HS-5 (cell line): ENCODE data around the gene FOXO1.

ENCODE experiments used
- DNase-seq: peaks from one replicate; pipeline ENCODE4 v3.0.0-alpha.2; 2012; ENCODE audit warnings: low read depth

The FOXO1 gene

DNA sequence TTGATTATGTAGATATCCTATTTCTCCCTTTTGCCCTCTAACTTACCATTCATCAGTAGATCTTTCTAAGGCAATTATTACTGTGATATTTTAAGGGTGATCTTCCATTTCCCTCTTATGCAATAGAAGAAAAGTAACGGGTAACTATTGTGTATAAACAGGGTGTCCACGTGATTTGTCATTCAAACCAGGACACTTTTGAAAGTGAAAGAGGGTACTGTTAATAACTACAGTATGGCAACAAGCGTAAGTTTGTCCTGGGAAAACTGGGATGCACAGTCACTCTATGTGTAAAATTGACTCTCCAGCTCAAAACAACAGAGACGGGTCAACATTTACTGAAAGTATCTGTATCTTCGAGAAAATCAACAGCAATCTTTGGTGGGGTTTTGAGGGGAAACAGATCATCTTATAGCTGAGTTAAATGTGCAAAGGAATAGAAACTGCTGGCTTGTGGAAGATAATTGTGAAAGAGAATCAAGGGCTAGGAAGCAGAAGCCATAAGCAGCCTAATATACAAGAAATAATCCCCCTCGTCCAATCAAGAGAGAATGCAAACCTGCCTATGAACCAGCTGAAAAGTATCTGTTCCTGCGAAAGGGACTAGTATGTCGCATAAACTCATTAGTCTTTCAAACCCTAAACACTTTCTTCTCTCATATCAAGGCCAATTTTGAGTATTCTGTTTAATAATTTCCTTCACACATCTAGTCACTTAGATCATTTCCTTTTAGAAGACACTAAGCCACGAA, 126.7 kb downstream of the FOXO1 start:
- DNase-seq = no peak

DNA sequence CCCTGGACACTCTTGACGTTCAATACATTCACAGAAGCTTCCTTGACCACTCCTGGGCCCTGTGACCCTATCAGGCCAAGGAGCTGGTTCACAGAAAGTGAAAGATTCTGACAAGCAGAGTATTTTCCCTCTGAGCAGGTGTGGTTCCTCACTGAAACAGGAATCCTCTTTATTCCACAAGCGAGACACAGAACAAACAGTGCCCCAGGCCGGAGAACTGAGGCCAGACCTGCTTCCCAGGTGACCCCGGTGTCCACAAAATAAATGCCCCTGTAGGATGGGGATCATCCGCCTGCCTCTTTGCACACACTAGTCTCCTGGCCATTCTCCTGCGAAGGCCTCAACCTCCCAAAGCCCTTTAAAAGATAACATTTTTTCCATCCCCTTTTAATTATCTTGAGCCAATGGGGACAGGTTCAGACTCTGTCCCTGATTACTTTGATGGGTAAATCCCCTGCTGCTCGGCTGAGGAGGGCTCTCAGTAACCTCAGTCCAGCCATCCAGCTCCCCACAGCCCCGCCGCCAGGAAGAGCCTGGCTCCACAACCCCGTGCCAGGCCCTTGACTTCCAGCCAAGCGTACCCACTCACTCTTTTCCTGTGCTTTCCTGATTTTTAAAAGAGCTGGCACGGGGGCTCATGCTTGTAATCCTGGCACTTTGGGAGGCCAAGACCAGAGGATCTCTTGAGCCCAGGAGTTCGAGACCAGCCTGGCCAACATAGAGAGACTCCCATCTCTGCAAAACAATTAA, 129.1 kb downstream of the FOXO1 start:
- DNase-seq = no peak

DNA sequence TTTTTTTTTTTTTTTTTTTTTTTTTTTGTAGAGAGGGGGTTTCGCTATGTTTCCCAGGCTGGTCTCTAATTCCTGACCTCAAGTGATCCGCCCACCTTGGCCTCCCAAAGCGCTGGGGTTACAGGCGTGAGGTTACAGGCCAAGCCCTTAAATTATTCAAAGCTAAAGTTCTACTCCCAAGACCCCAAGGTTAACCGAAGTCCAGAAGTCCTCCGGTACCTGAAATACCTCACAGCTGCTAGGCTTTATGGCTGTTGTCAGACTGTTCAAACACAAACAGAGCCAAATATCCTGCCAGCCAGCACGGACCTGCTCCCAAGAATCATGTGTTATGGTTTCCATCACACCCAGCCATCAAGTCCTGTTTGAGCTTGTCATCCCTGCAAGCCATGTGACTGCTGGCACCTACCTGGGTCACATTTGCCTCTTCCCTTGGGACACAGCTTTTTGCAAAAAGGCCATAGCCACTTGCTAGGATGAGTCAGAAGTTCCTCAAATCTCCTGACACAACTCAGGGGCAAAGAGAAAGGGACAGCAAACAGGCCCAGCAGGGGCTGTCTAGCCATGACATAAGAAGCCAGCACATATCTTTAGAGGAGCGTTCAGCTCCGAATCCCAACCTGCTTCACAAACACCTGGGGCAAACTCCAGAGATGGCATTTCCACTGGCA, 129.9 kb downstream of the FOXO1 start:
- DNase-seq = no peak

DNA sequence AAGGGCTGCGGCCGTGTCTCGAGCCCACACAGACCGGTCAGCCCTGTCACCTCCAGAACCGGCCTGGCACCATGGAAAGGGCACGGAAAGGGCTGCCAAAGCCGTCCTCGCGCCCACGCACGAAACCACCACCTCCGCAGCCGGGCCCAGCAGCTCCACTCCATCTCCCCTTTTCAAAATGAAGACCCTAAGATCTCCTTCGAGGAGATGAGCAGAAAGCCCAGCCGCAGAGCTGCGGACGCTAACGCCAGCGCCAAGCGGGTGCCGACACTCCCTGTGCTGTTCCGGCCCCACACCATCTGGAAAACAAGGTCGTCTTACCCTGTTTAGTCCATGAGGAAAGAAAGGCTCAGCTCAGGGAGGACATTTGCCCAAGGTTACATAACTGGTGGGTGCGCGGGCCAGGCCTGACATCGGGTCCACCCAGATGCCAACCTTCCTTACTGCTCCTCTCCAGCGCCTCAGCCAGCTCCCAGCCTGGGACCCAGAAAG, 131.1 kb downstream of the FOXO1 start:
- DNase-seq = no peak

DNA sequence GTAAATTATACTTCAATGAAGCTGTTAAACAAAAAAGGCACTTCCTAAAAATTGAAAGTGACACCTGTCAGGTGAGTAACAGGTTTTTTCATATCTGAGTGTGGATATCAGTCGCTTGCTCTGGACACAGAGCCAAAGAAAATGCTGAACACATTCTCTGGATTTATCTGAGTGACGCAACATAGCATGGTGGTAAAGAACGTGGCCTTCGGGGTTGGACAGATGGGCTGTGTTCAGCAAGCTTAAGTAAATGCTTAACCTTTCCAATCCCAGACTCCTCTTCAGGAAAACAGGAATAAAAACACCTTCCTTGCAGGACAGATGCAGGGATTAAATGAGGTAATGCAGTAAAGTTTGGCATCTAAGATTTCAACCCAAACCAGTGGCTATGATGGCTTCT, 132.0 kb downstream of the FOXO1 start:
- no peak for DNase-seq

DNA sequence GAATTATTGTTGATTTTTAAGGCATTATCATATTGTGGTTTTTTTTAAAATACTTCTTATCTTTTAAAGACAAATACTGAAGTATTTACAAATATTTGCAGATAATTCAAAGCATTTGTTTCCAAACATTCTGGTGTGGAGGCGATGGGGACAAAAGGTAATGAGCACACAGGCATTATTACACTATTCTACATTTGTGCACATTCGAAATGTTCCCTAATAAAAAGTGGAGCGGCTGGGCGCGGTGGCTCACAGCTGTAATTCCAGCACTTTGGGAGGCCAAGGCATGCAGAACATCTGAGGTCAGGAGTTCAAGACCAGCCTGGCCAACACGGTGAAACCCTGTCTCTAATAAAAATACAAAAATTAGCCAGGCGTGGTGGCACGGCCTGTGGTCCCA, 133.4 kb downstream of the FOXO1 start:
- DNase-seq = no peak

DNA sequence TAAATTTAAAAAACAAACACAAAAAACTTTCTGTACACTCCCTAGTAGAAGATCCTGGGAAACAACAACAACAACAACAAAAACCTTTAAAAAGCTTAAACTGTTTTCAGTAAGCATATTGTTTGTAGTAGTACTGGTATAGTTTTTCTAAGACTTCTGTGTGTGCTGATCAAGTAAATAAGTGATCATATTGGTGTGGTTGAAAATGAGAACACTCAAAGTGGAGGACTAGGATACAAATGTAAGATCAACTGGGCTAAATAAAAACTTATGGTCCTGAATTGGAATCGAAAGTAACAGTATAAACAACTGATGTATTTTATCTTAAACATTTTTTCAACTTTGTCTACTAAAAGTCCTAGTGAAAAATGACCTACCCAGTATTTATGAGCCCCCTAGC, 135.5 kb downstream of the FOXO1 start:
- DNase-seq = no peak

DNA sequence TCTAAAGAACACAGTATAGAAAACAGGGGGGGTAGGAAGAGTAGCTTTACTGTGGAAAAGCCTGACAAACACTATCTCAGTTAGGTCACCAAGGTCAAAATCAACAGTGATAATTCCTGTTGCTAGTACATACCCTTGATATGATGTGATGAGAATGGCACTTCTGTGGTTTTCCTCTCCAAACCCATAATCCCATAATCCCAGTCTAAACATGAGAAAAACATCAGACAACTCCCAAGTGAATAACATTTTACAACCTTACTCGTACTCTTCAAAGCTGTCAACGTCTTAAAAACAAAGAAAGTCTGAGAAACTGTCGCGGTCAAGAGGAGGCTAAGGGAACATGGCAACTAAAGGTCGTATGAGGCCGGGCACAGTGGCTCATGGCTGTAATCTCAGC, 137.6 kb downstream of the FOXO1 start:
- DNase-seq = no peak

DNA sequence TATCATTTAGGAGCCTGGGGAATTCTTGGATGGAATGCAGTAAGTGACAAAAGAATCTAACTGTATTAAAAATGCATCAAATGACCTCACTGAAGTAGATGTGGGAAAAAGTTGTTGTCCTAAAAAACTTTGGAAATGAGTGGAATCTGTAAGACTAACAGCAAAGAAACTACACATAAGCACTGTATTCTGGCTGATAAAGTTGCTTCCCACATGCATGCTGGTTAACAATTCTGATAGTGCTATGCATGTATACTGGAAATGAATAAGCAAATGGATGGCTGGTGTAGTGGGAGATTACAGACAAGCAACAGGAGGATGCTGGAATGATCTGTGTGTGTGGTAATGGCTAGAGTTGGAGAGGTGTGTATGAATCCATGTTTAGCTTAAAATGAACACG, 138.5 kb downstream of the FOXO1 start:
- DNase-seq = no peak

DNA sequence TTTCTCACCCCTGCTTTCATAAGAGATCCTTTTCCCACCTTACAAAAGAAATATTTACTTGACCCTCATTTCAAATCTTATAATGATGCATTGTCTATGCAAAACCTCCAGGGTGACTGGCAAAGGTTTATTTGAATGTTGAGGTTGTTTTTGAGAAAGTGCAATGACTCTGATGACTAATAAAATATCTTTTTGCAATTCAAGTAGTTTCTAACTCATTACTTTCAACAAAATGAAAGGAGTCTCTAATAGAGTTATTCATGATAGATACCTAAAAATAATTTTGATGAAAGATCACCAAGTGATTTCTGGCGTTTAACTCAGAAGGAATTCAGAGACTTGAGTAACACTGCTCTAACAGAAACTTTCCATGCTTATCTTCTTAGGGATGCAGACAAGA, 144.2 kb downstream of the FOXO1 start:
- no peak for DNase-seq

DNA sequence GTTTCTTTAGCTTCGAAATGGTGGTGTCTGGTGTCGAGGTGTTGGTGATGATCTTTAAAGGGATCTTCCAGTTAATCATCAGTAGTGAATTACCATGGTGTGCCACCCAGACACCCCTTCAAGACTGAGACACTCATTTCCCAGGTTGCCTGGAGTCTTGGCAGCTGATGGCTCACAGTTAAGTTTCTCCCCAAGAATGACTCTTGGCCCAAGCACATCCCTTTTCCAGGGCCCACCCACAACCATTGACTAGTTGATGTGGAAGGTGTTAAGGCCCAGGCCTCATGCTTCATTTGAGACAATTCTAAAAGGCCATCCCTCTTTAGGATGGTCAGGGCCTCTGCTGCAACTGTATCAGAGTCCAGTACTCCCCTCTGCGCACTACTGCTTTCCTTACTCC, 145.5 kb downstream of the FOXO1 start:
- DNase-seq = no peak

DNA sequence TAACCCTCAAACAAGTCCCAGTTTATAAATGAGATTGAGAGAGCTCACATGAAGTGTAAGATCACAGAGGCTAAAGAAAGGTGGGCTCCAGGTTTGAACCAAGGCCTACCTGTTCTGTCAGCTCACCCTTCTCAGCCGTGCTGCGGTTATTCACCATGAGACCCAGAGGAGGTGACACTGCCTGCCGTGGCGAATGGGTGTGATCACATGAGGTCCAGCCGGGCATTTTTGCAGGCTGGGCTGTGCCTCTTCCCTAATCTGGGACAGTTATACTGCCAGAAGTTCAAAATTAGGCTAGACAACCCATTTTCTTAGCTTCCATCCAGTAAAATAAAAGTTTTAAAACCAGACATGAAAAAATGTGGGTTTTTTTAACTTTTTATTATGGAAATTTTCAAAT, 146.8 kb downstream of the FOXO1 start:
- DNase-seq = no peak

DNA sequence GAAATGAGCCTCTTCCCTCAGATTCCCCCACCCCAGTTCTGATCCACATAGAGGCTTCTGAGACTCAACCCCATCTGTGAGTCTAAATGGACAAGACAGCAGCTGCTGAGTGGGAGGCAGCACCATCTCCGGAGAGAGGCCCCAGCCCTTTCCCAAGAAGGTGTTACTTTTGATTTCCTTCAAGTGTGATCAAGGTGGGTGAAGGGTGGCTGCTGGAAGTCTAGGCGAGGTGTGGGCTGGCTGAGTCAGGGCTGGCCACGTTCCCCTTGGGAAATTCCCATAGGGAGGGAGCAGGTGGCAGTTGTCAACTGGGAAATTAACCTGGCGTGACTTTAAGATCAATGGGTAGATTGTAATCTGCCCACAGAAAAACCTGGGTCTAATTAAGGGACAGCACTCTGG, 148.0 kb downstream of the FOXO1 start:
- no peak for DNase-seq

DNA sequence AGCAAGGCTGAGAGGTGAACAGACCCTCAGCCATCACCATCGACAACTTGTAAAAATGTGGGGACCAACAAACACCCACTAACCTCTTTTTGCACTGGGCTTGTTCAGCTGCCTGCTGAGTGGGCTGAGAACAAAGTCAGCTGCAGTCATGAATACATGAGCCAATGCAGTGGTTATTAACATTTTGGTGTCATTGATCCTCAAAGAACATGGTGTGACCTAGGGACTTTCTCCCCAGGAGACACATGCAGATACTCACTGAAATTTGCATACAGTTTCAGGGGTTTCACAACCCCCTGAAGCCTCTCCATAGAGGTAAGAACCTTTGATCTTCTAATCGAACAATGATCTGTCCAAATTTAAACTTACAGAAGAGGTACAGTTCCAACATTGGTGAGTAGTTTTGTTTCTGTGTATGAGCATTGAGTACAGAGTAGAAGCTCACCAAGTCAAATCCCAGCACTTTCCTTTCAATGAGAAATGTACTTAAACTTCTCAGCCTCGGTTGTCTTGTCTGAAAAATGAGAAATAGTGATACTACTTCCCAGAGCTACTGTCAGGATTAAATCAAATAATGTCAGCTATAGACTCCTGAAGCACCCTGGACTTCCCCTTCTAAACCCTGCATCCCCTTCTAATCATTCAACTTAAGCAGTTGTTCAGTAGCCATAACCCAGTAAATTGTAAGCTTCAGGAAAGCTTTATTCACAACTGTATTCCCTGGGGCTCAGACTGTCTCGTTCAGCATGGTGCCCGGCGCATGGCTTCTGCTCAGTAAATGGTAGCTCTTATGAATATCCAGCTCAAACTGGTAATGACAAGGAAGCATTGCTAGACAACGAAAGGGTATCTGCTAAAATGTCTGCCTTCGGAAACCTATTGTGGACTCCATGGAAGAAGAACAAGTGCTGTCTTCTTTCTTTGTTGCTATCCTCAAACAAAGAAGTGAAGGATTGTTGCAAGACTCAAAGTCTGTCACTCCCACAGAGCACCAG, 148.7 kb downstream of the FOXO1 start:
- no peak for DNase-seq

DNA sequence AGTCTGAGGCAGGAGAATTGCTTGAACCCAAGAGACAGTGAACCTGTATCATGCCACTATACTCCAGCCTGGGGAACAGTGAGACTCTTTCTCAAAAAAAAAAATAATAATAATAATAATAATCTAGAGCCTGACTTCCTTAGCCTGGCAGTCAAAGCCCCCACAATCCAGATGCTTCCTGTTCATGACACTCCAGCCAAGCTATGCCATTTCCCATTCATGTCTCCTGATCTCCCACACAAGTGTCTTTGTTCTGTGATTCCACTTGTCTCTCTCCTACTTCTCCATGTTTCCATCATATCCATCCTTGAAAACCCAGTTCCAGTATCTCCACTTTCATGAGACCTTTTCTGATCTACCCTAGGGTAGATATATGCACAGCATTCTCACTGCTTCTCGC, 150.7 kb downstream of the FOXO1 start:
- no peak for DNase-seq

DNA sequence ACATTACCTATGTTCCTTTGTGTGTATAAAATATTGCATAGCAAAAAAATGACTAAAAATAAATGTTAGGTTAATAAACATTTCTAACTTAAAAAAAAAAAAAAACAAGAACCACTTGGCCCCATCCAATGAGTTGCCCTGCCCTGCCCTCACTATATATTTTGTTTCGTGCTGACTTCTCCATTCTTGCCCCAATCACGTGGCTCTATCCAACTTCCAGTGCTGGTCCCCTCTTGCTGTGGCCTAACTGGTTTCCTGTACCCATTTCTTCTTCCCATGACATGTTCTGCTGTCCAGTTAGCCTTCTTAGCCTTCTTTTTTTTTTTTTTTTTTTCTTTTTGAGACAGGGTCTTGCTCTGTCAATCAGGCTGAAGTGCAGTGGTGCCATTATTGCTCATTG, 151.6 kb downstream of the FOXO1 start:
- no peak for DNase-seq

DNA sequence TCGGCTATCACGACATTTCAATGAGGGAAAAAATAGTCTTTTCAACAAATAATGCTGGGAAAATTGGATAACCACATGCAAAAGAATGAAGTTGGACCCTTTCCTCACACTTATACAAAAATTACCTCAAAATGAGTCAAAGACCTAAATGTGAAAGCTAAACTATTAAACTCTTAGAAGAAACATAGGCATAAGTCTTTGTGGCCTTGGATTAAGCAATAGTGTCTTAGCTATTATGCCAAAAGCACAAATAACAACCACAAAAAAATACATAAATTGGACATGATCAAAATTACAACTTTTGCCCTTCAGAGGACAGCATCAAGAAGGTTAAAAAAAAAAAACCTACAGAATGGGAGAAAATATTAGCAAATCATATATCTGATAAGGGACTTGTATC, 156.6 kb downstream of the FOXO1 start:
- no peak for DNase-seq

DNA sequence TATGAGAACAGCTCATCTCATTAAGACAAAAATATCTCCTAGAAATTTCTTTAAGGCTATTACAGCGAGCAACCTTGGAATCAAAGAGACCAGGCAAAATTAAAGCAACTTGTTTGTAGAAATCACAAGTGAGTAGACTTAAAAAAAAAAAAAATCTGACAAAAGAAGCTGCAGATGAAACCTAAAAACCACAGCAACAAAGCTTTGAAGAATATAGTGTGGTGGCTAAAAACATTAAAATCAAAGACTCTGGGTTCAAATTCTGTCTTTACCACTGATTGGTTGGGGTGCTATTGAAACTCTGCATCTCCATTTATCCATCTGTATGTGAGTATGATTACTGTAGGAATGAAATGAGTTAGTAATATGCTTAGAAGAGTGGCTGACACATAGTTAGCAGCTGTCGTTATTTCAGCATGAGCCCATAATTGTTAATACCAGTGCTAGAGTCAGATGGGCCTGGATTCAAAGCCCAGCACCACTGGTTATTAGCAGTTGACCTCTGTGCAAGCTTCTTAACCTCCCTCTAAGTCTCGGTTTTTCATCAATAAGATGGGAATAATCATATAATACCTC, 157.6 kb downstream of the FOXO1 start:
- no peak for DNase-seq

DNA sequence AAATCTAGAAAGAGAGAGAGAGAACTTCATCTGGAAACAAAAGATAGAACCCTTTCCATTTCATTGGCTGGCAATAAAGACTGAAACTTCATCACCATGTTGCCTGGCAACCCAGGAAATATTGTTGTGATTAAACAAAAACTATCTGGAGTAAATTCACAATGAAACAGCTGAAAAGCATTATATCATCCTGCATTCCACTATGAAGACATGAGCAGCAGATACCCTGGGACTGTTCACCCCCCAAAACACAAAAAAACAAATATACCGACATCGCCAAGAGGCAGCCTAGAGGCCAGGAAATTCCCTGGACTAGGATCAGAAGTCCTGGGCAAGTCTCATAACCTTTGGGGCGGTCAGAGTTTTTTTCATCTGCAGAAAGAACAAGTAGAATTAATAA, 158.3 kb downstream of the FOXO1 start:
- no peak for DNase-seq

DNA sequence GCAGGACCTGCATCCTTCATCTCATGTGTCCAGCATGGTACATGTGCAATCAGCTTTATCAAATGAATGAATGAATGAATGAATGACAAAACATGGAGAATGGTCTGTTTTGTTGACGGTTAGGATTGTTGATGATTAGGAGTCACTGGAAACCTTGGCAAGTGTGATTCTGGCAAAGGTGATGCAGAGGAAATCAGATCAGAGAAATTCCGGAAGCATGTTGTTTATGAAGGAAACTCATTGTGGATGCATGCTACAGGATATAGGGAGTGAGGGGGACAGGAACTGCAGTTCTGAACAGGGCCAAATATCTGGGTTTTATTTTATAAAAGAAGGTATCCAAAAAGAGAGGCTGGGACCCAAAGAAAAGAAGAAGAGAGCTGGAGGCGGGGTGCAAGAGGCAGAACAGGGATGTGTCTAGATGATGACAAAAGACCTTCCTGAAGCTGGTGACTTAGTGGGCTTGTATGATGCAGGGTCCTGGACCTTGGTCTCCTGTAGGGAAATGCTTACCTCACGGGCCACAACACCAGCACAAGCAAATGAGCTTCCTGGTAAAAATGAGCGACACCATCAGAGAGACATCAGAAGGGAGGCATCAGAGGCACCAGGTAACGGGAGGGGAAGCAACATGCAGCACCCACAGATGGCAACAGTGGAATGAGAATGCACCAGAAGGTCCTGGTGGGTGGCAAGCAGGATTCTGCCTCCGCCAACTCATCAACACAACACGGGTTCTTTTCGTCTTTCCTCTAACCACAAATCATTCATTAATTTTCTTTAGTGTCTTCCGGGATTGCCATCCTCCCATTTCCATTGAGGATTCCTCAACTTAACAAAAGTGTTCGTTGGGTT, 159.6 kb downstream of the FOXO1 start:
- DNase-seq = no peak
